Activated CD4-positive, alpha-beta T cell treated with anti-CD3 and anti-CD28 coated beads, Interleukin-2, amount 50 U/mL, for 24 hours (primary cell): ENCODE data around the gene GINM1.

Source experiments
- DNase-seq, 2 donors: peaks; one replicate each; pipeline ENCODE4 v3.0.0-alpha.2; 2020; ENCODE audit warnings: low read depth in 1 of 2, low spot score in 1 of 2

Gene GINM1

DNA sequence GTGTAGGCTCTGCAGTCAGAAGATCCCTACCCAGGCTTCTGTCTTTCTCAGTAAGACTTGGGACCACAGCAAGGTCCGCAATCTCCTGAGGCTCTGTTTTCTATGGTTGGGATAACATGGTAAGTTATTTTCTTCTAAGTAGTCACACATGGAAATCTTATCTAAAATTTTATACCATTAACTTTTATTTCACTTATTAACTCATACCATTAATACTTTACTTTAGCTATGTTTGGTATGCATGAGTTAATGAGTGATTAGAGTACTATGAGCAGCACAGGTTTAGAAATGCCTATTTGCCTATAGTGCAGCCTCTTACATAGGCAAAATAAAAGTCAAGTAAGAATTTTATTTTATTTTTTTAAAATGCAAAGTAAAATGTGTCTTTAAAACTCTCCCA lies 27.2 kb downstream of the GINM1 start:
- no peak for DNase-seq

DNA sequence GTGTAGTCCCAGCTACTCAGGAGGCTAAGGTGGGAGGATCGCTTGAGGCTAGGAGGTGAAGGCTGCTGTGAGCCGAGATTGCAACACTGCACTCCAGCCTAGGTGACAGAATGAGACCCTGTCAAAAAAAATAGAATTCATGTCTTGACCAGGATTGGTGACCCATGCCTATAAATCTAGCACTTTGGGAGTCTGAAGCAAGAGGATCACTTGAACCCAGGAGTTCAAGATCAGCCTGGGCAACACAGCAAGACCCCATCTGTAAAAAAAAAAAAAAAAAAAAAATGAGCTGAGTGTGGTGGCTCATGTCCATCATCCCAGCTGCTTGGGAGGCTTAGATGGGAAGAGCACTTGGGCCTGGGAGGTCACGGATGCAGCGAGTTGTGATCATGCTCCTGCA lies 34.3 kb downstream of the GINM1 start:
- no peak for DNase-seq

DNA sequence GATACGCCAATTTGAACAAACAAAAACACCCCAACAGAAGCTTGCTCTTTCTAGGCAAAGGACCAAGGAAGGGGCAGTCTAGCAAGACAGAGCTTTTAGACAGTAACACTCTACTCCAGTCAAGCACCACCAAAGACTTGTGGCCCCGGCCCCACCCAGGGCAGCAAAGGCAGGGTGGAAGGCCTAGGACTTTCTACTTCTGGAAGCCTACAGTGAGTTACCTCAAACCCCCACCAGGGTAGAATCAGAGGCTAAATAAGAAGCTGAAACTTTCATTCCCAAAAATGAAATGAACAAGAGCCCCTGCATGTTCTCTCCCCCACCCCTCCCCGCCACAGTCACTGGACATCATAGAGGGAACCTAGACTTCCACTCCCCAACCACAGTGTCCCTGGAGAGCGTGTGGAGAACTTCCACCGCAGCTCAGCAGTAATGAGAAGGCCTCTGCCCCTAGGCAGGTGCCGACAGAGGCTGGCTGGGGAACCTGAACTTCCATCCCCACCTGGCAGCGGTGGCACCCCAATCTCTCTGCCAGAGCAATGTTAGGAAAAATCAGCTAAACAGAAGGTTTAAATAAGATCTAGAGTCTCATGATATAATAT lies 42.3 kb downstream of the GINM1 start:
- DNase-seq, result no peak

DNA sequence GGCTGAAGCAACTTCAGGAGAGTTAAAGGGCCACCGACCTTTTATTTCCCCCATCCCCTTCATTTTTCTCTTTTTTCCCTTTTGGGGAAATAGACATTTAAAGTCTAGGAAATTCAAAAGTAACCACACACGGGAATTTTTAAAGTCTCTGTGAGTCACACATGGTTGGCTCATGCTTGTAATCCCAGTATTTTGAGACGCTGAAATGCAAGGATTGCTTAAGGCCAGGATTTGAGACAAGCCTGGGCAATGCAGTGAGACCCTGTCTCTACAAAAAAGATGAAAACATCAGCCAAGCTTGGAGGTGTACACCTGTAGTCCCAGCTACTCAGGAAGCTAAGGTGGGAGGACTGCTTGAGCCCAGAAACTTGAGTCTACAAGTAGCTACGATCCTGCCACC lies 48.2 kb downstream of the GINM1 start:
- no peak for DNase-seq

DNA sequence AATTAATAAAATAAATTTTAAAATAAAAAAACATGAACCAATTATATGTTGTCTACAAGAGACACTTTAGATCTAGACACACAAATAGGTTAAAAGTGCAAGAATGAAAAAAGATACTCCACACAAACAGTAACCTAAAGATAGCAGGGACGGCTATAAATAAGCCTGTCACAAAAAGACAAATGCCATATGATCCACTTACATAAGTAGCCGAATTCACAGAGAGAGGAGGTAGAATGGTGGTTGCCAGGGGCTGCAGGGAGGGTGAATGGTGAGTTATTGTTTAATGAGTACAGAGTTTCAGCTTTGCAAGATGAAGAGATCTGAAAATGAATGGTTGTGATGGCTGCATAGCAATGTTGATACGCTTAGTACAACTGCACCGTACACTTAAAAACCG lies 49.6 kb downstream of the GINM1 start:
- DNase-seq, result no peak

- no peak for DNase-seq
These were observed 61.5 kb downstream of the GINM1 start for GRCh38 chr6:149627672-149628071.

GRCh38 chr6:149628875-149629510 lies 62.8 kb downstream of the GINM1 start:
- no peak for DNase-seq

GRCh38 chr6:149634315-149634714 lies 68.1 kb downstream of the GINM1 start:
- no peak for DNase-seq

- DNase-seq, result no peak
These were observed 69.9 kb downstream of the GINM1 start for GRCh38 chr6:149636124-149636523.
